ENCODE results near the gene MPND. TPM values are rescaled to one million over a fixed set of nuclear protein-coding genes. Genes with fewer than 3 reads are reported as not detected.
A peak's percentile ranks its signal among the peaks of the same experiment; 100 is the strongest.

MPND gene
- total and polyA plus RNA-seq, 2 of the 13 experiments (the other 11 are each of a cell fraction or from before 2014, with no cell fraction given) = 10.8 to 15.8 TPM

GRCh38 chr19:4342615-4343369 is 570 bp upstream of the MPND start (continued):
- TF ChIP-seq, protein P1, sequence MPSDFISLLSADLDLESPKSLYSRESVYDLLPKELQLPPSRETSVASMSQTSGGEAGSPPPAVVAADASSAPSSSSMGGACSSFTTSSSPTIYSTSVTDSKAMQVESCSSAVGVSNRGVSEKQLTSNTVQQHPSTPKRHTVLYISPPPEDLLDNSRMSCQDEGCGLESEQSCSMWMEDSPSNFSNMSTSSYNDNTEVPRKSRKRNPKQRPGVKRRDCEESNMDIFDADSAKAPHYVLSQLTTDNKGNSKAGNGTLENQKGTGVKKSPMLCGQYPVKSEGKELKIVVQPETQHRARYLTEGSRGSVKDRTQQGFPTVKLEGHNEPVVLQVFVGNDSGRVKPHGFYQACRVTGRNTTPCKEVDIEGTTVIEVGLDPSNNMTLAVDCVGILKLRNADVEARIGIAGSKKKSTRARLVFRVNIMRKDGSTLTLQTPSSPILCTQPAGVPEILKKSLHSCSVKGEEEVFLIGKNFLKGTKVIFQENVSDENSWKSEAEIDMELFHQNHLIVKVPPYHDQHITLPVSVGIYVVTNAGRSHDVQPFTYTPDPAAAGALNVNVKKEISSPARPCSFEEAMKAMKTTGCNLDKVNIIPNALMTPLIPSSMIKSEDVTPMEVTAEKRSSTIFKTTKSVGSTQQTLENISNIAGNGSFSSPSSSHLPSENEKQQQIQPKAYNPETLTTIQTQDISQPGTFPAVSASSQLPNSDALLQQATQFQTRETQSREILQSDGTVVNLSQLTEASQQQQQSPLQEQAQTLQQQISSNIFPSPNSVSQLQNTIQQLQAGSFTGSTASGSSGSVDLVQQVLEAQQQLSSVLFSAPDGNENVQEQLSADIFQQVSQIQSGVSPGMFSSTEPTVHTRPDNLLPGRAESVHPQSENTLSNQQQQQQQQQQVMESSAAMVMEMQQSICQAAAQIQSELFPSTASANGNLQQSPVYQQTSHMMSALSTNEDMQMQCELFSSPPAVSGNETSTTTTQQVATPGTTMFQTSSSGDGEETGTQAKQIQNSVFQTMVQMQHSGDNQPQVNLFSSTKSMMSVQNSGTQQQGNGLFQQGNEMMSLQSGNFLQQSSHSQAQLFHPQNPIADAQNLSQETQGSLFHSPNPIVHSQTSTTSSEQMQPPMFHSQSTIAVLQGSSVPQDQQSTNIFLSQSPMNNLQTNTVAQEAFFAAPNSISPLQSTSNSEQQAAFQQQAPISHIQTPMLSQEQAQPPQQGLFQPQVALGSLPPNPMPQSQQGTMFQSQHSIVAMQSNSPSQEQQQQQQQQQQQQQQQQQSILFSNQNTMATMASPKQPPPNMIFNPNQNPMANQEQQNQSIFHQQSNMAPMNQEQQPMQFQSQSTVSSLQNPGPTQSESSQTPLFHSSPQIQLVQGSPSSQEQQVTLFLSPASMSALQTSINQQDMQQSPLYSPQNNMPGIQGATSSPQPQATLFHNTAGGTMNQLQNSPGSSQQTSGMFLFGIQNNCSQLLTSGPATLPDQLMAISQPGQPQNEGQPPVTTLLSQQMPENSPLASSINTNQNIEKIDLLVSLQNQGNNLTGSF (CRISPR knock-in tag; IDR thresholded peaks at IDR 0.05) = 0 out of 2 replicates have a peak, but pooled peaks have one; percentile 32
- TF ChIP-seq ZZZ3 (CRISPR knock-in tag; IDR thresholded peaks at IDR 0.05; ENCODE audit: borderline replicate concordance) = no peak
- TF ChIP-seq ARNT (IDR thresholded peaks at IDR 0.05) = no peak
- TF ChIP-seq AGO1 (IDR thresholded peaks at IDR 0.05; ENCODE audit: low read depth, low read length, poor library complexity, severe bottlenecking) = no peak
- TF ChIP-seq PHB2 (IDR thresholded peaks at IDR 0.05; ENCODE audit: partially characterized antibody) = no peak
- peak; percentile 80 for TF ChIP-seq ONECUT2 (CRISPR knock-in tag; IDR thresholded peaks at IDR 0.05)
- peak; percentile 83 for TF ChIP-seq TAF1 (CRISPR knock-in tag; IDR thresholded peaks at IDR 0.05)
- no peak for TF ChIP-seq NFE2L1 (CRISPR knock-in tag; IDR thresholded peaks at IDR 0.05; ENCODE audit: borderline replicate concordance)
- TF ChIP-seq ZNF251 (CRISPR knock-in tag; IDR thresholded peaks at IDR 0.05) = no peak
- peak; percentile 78; the same call in 1 of the 2 replicates for TF ChIP-seq ZSCAN25 (CRISPR knock-in tag; IDR thresholded peaks at IDR 0.05)
- TF ChIP-seq TMF1 (CRISPR knock-in tag; IDR thresholded peaks at IDR 0.05; ENCODE audit: low read depth) = 0 out of 2 replicates have a peak, but pooled peaks have one; percentile 19
- no peak for TF ChIP-seq ZNF619 (CRISPR knock-in tag; IDR thresholded peaks at IDR 0.05)
- TF ChIP-seq ZNF557 (CRISPR knock-in tag; IDR thresholded peaks at IDR 0.05) = no peak
- TF ChIP-seq, protein P2, sequence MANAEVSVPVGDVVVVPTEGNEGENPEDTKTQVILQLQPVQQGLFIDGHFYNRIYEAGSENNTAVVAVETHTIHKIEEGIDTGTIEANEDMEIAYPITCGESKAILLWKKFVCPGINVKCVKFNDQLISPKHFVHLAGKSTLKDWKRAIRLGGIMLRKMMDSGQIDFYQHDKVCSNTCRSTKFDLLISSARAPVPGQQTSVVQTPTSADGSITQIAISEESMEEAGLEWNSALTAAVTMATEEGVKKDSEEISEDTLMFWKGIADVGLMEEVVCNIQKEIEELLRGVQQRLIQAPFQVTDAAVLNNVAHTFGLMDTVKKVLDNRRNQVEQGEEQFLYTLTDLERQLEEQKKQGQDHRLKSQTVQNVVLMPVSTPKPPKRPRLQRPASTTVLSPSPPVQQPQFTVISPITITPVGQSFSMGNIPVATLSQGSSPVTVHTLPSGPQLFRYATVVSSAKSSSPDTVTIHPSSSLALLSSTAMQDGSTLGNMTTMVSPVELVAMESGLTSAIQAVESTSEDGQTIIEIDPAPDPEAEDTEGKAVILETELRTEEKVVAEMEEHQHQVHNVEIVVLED (CRISPR knock-in tag; IDR thresholded peaks at IDR 0.05; ENCODE audit: borderline replicate concordance) = peak; percentile 50; the same call in 1 of the 2 replicates
- TF ChIP-seq, protein P3, sequence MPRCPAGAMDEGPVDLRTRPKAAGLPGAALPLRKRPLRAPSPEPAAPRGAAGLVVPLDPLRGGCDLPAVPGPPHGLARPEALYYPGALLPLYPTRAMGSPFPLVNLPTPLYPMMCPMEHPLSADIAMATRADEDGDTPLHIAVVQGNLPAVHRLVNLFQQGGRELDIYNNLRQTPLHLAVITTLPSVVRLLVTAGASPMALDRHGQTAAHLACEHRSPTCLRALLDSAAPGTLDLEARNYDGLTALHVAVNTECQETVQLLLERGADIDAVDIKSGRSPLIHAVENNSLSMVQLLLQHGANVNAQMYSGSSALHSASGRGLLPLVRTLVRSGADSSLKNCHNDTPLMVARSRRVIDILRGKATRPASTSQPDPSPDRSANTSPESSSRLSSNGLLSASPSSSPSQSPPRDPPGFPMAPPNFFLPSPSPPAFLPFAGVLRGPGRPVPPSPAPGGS (CRISPR knock-in tag; IDR thresholded peaks at IDR 0.05) = no peak
- no peak for TF ChIP-seq SOX6 (IDR thresholded peaks at IDR 0.05)
- peak; percentile 78 for TF ChIP-seq SOX6 (CRISPR knock-in tag; IDR thresholded peaks at IDR 0.05)
- no peak for TF ChIP-seq FIP1L1 (IDR thresholded peaks at IDR 0.05; ENCODE audit: borderline replicate concordance, insufficient read depth, low read depth, low read length)
- 0 out of 2 replicates have a peak, but pooled peaks have one; percentile 31 for TF ChIP-seq PREB (CRISPR knock-in tag; IDR thresholded peaks at IDR 0.05)
- TF ChIP-seq ZNF430 (CRISPR knock-in tag; IDR thresholded peaks at IDR 0.05) = no peak; the same call in none of the 2 replicates
- TF ChIP-seq SMARCE1 (IDR thresholded peaks at IDR 0.05; ENCODE audit: borderline replicate concordance) = no peak

Data from HepG2 (cell line).